Amniotic epithelial cell (primary cell): ENCODE data around the gene AKAP5.

Experiments
- DNase-seq: peaks from one replicate; pipeline ENCODE4 v3.0.0-alpha.2; 2010; ENCODE audit warnings: low read depth

Gene AKAP5

DNA sequence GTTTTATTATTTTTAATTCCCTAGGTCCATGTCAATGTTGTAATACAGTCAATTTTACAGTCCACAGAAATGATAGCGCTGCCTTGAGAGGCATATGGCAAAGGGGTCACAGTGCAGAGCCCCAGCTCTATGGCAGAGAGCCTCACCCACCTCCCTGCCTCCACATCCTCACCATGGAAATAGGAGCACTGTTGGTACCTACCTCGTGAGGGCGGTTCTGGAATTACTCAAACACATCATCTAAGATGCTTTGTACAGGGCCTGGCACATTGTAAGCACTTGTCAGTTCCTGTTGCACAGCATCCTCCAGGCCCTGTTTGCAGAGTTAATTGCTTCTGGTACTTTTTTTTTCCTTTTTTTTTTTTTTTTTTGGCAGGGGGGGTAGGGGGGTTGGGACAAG is 4.1 kb upstream of the AKAP5 start:
- no peak for DNase-seq

DNA sequence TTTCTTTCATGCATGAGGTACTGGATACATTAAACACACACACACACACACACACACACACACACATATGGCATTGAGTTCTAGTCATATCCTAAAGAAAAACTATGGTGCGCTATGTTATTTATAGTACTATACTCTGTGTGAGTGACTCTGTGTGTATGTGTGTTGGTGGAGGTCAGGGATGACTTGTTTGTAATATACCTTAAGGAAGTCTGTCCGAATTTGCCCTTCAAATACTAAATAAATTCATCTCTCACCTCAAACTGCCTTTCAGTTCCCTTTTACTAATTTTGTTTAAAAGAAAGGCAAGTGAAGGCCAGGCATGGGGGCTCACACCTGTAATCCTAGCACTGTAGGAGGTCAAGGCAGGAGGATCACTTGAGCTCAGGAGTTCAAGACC is 2.1 kb upstream of the AKAP5 start:
- no peak for DNase-seq

DNA sequence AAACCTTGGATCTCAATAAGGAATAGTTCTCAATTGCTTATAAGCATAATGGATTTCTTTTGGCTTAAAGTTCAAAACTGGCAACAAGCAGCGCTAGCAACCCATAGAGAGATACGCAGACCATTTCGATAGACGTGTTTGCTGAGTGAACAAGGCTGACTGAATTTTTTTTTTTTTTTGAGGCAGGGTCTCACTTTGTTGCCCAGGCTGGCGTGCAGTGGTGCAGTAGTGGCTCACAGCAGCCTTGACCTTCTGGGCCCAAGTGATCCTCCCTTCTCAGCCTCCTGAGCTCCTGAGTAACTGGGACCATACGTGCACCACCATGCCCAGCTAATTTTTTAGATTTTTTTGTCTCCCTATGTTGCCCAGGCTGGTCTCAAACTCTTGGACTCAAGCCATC is 1.4 kb upstream of the AKAP5 start:
- DNase-seq: no peak

DNA sequence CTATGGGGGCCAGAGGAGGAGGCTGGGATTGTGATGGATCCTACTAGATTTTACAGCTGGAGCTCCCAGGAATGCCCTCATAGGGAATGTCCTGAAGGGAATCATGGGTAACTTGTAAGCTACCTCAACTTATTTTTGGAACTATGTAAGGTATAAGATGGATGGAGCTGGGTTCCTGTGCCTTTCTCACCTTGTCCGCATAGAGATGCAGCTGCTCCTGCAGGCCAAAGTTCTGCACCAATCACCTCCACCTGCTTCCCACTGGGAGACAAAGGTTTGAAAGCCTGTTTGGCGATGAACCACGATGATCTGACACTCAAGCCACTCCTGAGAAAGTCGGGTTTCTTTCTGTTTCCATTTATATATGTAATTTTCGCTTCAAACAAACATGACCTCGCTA is 648 bp upstream of the AKAP5 start:
- DNase-seq: no peak

DNA sequence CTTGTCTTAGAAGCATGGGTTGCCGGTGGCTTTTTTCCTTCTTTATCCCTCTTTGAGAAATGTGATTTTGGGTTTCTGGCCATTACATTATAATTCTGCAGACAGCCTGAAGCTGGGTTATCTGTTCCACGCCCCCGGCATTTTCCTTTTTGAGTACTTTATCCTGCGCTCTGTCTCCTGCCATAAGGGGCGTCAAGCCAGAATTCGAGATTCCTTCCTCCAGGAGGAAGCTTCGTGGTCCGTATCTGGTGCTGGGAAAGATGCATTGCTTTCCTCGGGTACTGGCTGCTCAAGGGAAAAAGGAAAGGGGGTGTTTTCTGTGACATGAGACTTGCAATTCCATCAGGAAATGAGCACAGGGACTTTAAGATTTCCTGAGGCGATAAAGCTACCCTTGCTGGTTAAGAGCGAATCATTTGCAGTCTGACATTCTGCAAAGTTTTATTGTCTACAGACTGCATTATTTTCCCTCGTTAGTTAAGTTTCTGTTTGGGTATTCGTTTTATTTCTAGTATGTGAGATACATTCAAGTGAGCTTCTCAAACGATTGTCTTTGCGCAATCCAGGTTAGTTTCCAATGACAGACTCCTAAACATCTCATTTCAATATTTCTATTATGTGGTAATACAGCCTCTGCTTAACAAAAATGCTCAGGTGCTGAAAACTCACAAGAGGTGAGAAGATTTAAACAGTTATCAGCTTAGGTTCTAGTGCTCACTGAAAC is 694 bp downstream of the AKAP5 start:
- peak; percentile 52 for DNase-seq

DNA sequence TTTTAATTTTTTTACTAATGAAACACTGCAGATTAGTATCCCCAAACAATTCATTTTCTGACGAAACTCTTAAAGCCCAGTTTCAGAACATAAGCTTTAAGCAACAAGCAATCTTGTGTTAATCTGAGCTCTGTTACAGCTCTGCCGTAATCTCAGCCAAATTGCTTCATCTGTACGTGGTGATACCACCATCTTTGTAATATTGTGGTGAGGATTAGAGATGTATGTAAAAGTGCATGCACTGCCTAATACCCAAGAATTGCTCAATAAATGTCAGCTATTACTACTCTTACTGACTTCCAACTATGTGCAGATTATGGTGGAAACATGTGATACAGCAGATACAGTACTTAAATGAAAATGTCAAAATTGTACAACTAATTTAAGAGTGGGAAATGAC is 1.8 kb downstream of the AKAP5 start:
- peak; percentile 90 for DNase-seq

DNA sequence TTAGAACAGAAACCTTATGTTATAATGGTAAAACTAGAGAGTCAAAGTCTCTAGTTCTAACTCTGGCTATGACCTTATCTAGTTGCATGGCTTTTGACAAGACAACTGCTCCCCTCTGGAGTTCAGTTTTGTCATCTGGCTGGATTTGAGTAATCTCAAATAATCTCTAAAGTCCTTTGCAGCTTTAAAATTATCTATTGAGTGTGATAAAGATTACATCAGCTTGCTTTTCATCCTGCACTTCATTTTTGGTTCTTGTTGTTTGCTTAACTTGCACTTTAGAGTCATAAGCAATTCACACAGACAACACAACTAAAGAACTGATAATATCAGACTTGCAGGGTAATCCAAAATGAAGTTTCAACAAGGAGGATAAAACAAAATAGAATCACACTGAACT is 2.3 kb downstream of the AKAP5 start:
- no peak for DNase-seq

DNA sequence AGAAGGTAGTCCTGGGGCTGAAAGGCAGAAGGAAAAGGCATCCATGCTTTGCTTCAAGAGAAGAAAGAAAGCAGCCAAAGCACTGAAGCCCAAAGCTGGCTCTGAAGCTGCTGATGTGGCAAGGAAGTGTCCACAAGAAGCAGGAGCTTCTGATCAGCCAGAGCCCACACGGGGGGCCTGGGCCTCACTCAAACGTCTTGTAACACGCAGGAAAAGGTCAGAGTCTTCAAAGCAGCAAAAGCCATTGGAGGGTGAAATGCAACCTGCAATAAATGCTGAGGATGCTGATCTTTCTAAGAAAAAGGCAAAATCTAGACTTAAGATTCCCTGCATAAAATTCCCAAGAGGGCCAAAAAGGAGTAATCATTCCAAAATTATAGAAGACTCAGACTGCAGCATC is 3.2 kb downstream of the AKAP5 start:
- no peak for DNase-seq

DNA sequence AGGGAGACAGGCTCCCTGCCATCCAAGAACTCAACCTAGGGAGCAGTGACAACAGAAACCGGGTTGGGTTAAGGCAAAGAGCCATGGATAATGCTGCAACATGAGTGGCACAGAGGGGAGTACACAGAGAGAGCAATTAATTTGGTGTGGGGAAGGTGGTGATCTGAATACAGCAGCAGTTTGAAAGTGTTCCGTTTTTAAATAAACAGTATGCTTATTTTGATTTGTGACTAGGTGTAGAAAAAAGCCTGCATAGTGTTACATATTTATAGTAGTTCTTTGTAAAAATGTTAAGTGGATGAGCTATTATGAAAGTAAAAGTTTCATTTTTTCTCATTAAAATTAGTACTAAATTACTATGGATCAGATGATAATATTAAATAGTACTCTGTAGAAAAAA is 8.7 kb downstream of the AKAP5 start:
- no peak for DNase-seq

DNA sequence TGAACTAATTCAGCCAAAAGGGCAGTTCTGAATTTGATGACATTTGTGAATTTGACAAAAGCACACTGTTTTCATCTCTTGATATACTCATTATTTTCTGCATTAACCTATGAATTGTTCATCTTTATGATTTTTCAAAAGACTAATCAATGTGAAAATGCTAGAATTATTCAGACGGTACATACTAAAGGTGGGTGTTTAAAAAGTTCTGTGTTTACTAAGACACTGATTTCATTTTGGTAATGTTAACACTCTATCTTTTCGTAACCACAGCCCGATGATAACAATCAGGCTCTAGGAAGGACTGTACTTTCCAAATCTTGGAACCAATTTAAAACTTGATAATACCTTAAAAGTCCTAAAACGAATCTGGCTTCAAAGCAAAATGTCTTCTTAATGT is 9.4 kb downstream of the AKAP5 start:
- no peak for DNase-seq

DNA sequence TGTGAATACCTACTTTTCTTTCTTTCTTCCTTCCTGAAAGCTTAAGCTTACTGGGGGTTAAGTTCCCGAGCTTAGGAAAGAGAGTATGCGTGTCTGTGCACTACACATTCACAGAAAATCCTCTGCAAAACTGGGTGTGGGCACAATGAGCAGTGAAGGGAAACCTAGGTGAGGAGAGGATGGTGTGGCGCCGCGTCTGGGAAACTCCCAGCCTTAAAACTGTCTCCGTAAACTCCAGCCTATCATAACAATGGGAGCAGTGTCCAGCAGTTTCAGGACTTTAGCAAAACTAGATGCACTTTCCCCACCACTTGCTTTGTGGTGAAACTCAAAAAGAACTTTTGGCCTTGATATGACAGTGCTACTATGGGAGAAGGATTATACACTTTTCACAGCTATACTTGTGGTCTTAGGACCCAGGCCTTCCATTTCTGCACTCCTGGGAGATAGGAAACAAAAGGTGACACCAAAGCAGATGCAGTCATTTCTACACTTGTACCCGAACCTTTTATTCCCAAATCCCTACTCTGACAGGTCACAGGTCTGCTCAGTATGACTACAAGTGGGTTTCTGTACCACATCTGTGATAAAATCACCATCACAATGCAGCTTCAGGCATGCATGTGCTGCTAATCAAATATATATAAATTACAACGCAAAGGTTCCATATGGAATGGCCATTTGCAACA is 10.4 kb downstream of the AKAP5 start:
- no peak for DNase-seq

DNA sequence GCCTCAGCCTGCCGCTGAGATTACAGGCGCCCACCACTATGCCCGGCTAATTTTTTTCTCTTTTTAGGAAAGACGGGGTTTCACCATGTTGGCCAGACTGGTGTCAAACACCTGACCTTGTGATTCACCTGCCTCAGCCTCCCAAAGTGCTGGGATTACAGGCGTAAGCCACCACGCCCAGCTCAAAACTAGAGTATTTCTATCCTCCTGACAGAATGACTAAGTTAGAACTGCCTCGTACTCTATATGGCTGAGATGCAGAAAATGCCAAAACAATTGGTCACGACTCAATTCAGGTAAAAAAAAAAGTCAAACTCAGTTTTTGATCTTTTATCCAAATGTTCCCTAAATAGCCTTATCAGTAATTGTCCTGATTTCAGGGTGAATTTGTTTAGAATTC is 11.1 kb downstream of the AKAP5 start:
- no peak for DNase-seq

DNA sequence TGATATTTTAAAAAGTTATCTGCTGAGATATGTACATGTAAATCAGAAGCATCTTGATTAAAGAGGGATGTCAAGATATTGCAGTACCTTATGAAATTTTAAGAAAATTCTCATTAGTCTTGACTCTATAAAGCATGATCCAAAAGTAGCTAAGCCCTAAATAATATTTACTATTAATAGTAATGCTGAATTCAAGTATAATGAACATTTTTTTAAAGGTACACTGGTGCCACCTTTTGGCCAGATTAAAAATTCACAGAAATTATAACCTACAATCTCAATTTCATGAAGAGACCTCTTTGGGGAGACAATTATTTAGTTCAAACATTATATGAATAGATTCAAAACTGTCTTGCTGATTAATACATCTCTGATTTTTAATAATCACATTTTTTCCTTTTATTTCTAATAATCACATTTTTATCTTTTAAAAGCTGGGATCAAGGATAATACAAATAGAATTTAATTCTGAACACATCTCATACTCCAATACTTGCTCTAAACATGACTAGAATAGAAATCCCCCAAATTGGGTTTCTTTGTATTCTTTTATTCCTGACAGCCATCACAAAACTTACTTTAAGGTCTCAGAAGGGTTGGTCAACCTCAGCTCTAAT is 13.4 kb downstream of the AKAP5 start:
- DNase-seq: peak; percentile 25

DNA sequence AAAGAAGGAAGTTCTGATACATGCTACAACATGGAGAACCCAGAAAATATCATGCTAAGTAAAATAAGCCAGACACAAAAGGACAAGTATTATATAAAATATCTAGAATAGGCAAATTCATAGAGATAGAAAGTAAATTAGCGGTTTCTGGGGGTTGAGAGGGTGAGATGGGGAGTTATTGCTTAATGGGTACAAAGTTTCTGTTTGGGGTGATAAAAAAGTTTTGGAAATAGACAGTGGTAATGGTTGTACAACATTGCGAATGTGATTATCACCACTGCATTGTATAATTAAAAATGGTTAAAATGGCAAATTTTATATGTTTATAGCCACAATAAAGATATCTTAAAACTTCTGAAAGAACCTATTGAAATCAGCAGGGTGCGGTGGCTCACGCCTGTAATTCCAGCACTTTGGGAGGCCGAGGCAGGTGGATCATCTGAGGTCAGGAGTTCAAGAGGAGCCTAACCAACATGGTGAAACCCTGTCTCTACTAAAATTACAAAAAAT is 23.3 kb downstream of the AKAP5 start:
- DNase-seq: no peak

DNA sequence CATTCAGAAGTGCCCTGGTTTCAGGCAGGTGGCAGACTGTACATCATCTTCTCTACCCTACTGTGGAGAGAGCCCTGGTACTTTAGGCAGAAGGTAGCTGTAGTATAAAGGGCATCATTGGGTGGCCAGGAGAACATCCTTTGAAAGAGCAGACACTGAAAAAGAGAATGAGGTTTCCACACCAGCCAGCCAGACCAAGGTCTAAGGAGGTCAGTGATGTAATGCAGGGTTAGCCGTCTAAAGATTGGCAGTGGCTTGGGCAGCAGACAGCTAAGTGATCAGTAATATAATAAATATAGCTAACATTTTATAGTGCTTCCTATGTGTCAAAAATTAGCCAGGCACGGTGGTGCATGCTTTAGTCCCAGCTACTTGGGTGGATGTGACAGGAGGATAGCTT is 26.3 kb downstream of the AKAP5 start:
- no peak for DNase-seq

DNA sequence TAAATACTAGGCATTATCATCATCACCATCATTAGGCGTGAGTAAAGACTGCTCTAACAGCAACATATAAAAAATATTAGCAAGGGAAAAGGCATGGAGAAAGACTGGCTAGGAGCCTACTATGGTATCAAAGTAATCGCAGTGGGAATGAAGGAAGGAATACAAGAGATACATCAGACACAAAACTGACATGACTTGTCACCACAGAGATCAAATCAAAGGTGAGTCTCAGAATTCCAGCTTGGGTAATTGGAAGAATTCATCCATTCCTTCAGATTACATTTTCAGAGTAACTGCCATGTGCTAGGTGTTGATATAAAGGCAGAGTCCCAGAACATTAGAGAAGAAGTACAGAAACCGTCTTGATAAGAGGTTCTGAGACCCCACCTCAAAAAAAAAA is 28.2 kb downstream of the AKAP5 start:
- no peak for DNase-seq

DNA sequence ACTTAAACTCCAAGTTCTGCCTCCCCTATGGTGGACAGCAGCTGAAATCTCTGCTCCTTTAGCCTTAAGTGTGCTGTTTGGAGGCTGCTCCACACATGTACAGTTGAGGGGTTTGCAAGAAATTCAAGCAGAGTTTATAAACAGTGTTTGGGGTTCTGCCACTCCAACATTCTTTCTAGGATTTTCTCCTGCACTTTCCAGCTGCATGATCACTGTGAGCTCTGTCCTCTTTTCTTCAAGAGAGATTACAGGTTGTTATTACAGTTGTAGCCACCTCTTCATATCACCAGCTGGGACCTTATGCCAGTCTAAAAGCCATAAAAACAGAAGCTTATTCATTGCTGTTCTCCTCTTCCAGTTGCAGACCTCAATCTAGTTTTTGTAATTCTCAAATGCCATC is 30.0 kb downstream of the AKAP5 start:
- DNase-seq: no peak

DNA sequence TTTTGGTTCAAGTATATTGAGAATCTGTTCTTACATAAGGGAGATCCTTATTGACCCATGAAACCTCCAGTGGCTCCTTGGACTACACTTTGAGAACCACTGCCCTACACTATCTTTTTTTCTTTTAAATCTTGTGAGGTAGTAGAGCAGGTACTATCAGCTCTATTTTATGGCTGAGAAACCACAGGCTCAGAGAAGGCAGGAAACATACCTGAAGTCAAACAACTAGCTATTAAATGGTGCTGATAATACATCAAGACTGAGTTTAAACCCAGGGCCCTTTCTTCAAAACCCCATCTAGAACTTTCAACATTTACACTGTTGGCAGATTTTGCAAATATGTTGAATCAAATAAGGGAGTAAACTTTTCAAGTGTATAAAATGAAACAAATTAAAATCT is 31.5 kb downstream of the AKAP5 start:
- no peak for DNase-seq

DNA sequence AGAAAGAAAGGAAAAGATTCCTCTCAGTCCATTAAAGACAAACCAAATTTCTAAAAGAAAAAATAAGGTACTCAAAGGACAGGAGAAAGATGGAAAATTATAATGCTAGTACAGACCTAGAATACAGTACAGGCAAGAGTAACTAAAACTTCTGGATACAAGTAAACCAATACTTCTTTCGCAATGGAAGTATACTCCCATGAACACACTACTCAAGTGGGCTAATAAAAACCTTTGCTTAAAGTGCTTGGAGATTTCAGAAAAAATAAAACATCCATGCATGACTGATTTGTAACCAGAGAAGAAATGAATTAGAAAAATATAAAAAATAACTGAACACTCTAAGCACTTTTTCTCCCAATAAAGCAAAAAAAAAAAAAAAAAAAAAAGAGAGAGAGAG is 34.8 kb downstream of the AKAP5 start:
- DNase-seq: peak; percentile 48

DNA sequence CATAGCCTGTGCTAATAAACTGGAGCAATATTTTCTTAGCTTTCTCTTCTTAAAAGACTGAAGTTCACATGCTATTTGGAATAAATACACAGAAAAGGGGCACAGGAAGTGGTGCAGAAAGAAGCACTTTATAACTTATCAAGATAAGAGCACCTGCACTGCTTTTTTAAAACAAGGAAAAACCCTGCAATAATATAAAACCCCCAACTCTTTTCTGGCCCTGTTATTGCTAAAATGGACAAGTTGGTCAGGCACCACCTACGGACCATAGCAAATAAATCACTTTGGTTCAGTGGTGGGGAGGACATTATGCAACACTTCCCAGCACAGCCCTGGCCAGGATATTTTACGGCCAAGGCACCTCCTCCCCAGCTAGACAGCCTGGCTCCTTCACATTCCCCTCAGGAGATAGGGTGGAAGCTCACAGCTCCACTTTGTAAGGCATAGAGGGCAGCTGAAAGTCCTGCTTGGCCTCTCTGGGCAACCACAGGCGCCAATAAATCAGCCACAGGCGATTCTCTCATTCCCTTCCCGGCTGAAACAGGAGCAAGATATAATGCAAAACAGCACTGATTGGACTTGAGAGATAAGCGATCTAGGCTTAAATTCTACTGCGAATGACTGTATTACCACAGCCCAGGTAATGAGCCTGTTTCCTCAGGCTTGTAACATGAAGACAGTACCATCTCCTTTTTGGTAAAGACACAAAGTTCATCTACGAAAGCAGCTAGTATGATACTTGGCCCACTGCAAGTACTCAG is 36.3 kb downstream of the AKAP5 start:
- peak; percentile 98 for DNase-seq

DNA sequence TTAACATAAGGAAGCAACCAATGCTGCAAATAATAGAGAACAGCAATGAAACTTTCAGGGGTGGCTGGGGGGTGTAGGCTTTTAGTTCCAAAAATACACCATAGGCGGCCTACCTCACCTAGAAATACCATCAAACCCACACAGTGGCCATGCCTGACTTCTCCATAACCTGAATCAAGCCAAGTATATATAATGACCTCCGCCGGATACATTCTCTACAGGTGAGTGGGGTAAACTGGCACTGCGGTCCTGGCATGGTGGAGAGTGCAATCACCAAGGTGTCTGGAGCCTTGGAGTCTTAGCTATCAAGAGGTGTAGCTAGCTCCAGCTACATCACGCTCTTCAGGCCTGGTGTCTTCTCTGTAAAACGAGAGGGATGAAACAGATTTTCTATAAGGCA is 37.2 kb downstream of the AKAP5 start:
- no peak for DNase-seq

DNA sequence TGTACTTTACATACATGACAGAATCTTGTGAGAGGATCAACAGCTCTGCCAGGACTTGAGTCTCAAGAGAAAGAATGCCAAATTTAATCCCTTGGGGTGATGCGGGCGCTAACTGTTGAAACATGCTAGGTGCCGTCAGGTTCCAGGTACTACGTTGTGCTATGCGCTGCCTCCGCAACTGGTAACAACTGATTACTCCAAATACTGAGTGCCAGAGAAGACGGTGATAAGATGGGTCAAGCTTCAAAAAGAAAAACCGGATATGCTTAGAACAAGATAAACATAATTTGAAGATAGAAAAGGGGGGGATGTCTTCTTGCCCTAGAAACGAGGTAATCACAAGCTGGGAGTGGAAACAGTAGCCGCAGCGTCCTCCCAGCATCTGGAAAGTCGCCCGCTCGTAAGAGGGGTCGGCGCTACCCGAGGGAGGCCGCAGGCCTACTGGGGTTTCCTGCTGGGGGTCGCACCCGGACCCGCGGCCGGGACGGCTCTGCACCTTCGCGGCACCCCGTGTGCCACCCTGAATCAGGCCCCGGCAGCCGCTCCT is 37.7 kb downstream of the AKAP5 start:
- DNase-seq: peak; percentile 61
